Liver (tissue), 9 donors: ENCODE measurements around the gene ARHGAP27. TPM values are rescaled to one million over a fixed set of nuclear protein-coding genes. Genes with fewer than 3 reads are reported as not detected.

Experiments
- DNase-seq: peaks from one replicate; pipeline ENCODE4 v3.0.0-alpha.2; 2017; ENCODE audit warnings: low spot score
- H3K27ac ChIP-seq, 2 donors: one replicate each; pipeline ENCODE4 v1.7.0; 2013; ENCODE audit warnings: inconsistent platforms in 2 of 2, low read length in 2 of 2, control low read depth in 1 of 2, low read depth in 1 of 2, mild to moderate bottlenecking in 1 of 2
- H3K27me3 ChIP-seq, 4 donors: one replicate each; pipeline versions ENCODE4 v1.6.1 to v1.7.0; 2013; ENCODE audit warnings: low read length in 3 of 4, inconsistent platforms in 1 of 4, mild to moderate bottlenecking in 1 of 4, moderate library complexity in 1 of 4; ENCODE audit not compliant: control insufficient read depth in 4 of 4, insufficient read depth in 4 of 4
- H3K36me3 ChIP-seq, 4 donors: one replicate each; pipeline versions ENCODE4 v1.6.1 to v1.7.0; 2013; ENCODE audit warnings: low read length in 3 of 4, mild to moderate bottlenecking in 3 of 4, low read depth in 1 of 4, moderate library complexity in 1 of 4; ENCODE audit not compliant: control insufficient read depth in 4 of 4, insufficient read depth in 3 of 4
- H3K4me1 ChIP-seq, 4 donors: one replicate each; pipeline versions ENCODE4 v1.6.1 to v1.7.0; 2013; ENCODE audit warnings: low read length in 3 of 4, mild to moderate bottlenecking in 3 of 4, moderate library complexity in 1 of 4; ENCODE audit not compliant: control insufficient read depth in 4 of 4, insufficient read depth in 4 of 4
- H3K4me3 ChIP-seq, 3 donors: one replicate each; pipeline versions ENCODE4 v1.6.1 to v1.7.0; 2013; ENCODE audit warnings: low read length in 3 of 3, control low read depth in 1 of 3, low read depth in 1 of 3, mild to moderate bottlenecking in 1 of 3
- H3K9ac ChIP-seq, 2 donors: one replicate each; pipeline ENCODE4 v1.7.0; 2013; ENCODE audit warnings: low read length in 2 of 2, mild to moderate bottlenecking in 2 of 2, moderate library complexity in 2 of 2, control low read depth in 1 of 2, low read depth in 1 of 2
- H3K9me3 ChIP-seq, 4 donors: one replicate each; pipeline versions ENCODE4 v1.6.1 to v1.7.0; 2013; ENCODE audit warnings: low read length in 3 of 4; ENCODE audit not compliant: control insufficient read depth in 4 of 4
- ATF3 ChIP-seq: IDR thresholded peaks from 2 replicates; pipeline ENCODE4 v1.6.1; 2016; ENCODE audit warnings: antibody characterized with exemption
- EGR1 ChIP-seq, 2 donors: IDR thresholded peaks; 2 replicates each; pipeline ENCODE4 v1.6.1; 2016 to 2018; ENCODE audit warnings: antibody characterized with exemption in 2 of 2, low read depth in 2 of 2
- FOXA1 ChIP-seq: IDR thresholded peaks from 2 replicates; pipeline ENCODE4 v1.6.1; 2016; ENCODE audit warnings: antibody characterized with exemption
- FOXA2 ChIP-seq: IDR thresholded peaks from 2 replicates; pipeline ENCODE4 v1.6.1; 2016; ENCODE audit warnings: antibody characterized with exemption
- GABPA ChIP-seq, 2 donors: IDR thresholded peaks in 1 of 2; conservative IDR thresholded peaks in 1 of 2; 2 replicates each; pipeline ENCODE4 v1.6.1; 2016; ENCODE audit warnings: antibody characterized with exemption in 2 of 2, mild to moderate bottlenecking in 1 of 2, moderate library complexity in 1 of 2
- HNF4G ChIP-seq: IDR thresholded peaks from 2 replicates; pipeline ENCODE4 v1.6.1; 2016; ENCODE audit warnings: antibody characterized with exemption
- JUND ChIP-seq, 2 donors: IDR thresholded peaks; 2 replicates each; pipeline ENCODE4 v1.6.1; 2016; ENCODE audit warnings: antibody characterized with exemption in 2 of 2
- MAX ChIP-seq: IDR thresholded peaks from 2 replicates; pipeline ENCODE4 v1.6.1; 2016; ENCODE audit warnings: antibody characterized with exemption
- NR2F2 ChIP-seq: IDR thresholded peaks from 2 replicates; pipeline ENCODE4 v1.6.1; 2016; ENCODE audit warnings: antibody characterized with exemption
- RAD21 ChIP-seq, 2 donors: IDR thresholded peaks; 2 replicates each; pipeline ENCODE4 v1.6.1; 2016; ENCODE audit warnings: antibody characterized with exemption in 2 of 2, mild to moderate bottlenecking in 2 of 2
- REST ChIP-seq: IDR thresholded peaks from 2 replicates; pipeline ENCODE4 v1.6.1; 2016; ENCODE audit warnings: antibody characterized with exemption, mild to moderate bottlenecking
- RXRA ChIP-seq, 2 donors: IDR thresholded peaks; 2 replicates each; pipeline ENCODE4 v1.6.1; 2017 to 2018; ENCODE audit warnings: antibody characterized with exemption in 2 of 2, mild to moderate bottlenecking in 1 of 2
- SP1 ChIP-seq: IDR thresholded peaks from 2 replicates; pipeline ENCODE4 v1.6.1; 2018; ENCODE audit warnings: antibody characterized with exemption, mild to moderate bottlenecking
- YY1 ChIP-seq: IDR thresholded peaks from 2 replicates; pipeline ENCODE4 v1.6.1; 2016; ENCODE audit warnings: antibody characterized with exemption, mild to moderate bottlenecking
- WGBS: extraction: QIAGEN DNeasy Blood & Tissue Kit; methylation state at CpG from one replicate; pipeline ENCODE4 v1.1.7; 2013; 5-methylcytosine and 5-hydroxymethylcytosine counted together
- polyA plus RNA-seq, 2 donors: library from polyadenylated mRNA; stranded (reverse) in 1 of 2; unstranded in 1 of 2; fragments of 200-250 nt in 1 of 2; fragments of >200 nt in 1 of 2; fragmentation: Nextera tagmentation in 1 of 2; extraction: Ambion mirVana in 1 of 2; gene quantifications; one replicate each; pipeline versions ENCODE4 v1.2.1 to v1.2.3, GENCODE V29; 2013 to 2015
- total RNA-seq, 2 donors: library from RNA; depleted of rRNA; stranded (reverse); fragments of >200 nt; gene quantifications; one replicate each; pipeline ENCODE4 v1.2.3, GENCODE V29; 2014
- TF ChIP-seq, protein P1 (sequence below): IDR thresholded peaks from 2 replicates; pipeline ENCODE4 v1.6.1; 2016; ENCODE audit warnings: antibody characterized with exemption
- donor health status: healthy.
- donor health status: healthy.
- donor health status: healthy.
- donor health status: healthy.
- donor health status: healthy.

ARHGAP27 gene
- total and polyA plus RNA-seq, 4 donors = 1.8 to 10.9 (median 7.8) TPM

GRCh38 chr17:45440161-45440778 is 7.6 kb upstream of the ARHGAP27 start:
- Histone ChIP-seq H3K9ac (no peak overlapping the region), H3K27ac (no peak overlapping the region), H3K36me3 (peaks cover 0 to 16% (median 11%) of the 10 kb centered on the region in 4 donors), H3K9me3 (no peaks in the 10 kb centered on the region), H3K27me3 (no peaks in the 10 kb centered on the region), H3K4me3 (no peak overlapping the region), H3K4me1 (no peaks in the 10 kb centered on the region)
- no peak for TF ChIP-seq EGR1 (IDR thresholded peaks at IDR 0.05; ENCODE audit: low read depth in 2 of 2)
- TF ChIP-seq RAD21 (IDR thresholded peaks at IDR 0.05) = no peak
- TF ChIP-seq ATF3 = no peak
- no peak for TF ChIP-seq HNF4G
- no peak for TF ChIP-seq NR2F2
- no peak for DNase-seq
- WGBS = 72% methylated on average over 10 of the region's 10 CpGs

DNA sequence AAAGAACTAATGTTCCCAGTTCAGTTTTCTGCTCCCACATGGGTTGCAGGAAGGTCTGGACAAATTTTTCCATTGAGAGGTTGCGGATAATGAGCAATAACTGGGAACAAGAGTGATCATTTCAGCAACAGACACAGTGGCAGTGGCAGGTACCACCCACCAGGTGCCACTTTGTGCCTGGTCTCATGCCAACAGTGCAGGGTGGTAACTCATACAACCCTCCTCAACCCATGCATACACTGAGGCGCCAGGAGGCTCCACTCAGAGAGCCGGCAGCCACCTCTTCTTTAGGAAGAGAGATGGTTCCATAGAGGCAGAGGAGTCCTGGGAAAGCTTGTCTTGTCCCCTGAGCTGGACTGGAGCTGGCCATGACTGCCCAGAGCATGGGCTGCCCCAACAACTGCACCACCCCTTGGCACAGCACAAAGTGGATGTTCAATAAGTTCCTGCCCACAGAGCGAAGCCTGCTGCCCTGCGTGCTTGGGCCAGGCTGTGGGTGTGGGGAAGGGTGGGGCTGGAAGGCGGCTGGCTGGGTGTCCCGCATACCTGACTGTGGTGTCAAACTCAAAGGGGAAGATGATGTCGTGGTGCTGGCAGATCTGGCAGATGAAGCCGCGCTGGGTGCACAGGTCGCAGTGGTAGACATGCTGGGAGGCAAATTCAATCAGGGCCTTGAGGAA is 6.4 kb upstream of the ARHGAP27 start:
- no peak overlapping the region for H3K27ac ChIP-seq
- no peaks in the 10 kb centered on the region for H3K9me3 ChIP-seq
- no peaks in the 10 kb centered on the region for H3K27me3 ChIP-seq
- WGBS = 94% methylated on average over 11 of the region's 11 CpGs
- TF ChIP-seq REST = no peak
- TF ChIP-seq MAX = no peak
- TF ChIP-seq NR2F2 = no peak
- TF ChIP-seq ATF3 = no peak
- H3K36me3 ChIP-seq = peaks cover 0 to 16% (median 8%) of the 10 kb centered on the region in 4 donors
- no peak for DNase-seq
- no peak overlapping the region for H3K9ac ChIP-seq
- no peak overlapping the region for H3K4me3 ChIP-seq
- no peaks in the 10 kb centered on the region for H3K4me1 ChIP-seq

DNA sequence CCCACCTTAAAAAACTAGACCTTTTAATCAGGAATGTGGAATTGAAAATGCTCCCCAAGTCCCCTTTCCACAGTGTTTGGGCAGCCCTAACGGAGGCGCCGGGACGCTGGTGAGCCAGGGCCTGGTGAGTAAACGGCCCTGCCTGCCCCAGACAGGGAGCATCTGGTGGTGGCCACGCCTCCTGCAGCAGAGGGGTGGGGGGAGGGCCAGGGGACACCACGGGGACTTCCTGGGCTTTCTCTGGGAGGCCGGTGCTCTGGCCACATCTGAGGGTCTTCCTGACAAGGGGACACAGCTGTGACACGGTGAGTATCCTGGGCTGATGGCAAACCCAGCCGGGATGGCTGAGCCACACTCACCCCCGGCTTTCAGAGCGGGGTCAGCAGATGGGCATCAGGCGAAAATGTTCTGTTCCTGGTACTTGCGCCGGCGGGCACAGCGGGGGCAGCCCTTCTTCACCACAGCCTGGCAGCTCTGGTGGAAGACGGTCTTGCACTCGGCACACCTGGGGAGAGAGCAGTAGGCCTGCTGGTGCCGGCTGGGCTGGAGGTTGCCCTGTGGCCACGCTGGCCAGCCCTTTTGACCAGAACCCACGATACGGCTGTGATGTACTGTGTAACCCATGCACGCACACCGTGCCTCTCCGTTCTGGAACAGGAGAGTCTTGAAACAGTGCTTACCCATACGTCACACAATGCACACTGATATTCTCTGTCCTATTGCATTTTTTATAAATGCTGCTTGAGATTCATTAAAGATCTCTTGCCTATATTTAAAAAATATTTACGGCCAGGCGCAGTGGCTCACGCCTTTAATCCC is 5.0 kb upstream of the ARHGAP27 start:
- Histone ChIP-seq H3K9me3 (no peaks in the 10 kb centered on the region), H3K4me1 (peaks cover 0 to 4% (median 1%) of the 10 kb centered on the region in 4 donors), H3K4me3 (no peak overlapping the region), H3K36me3 (peaks cover 0 to 16% (median 8%) of the 10 kb centered on the region in 4 donors), H3K27me3 (no peaks in the 10 kb centered on the region), H3K9ac (no peak overlapping the region), H3K27ac (no peak overlapping the region)
- whole genome bisulfite sequencing = 92% methylated on average over 30 of the region's 30 CpGs
- DNase-seq = no peak
- no peak for TF ChIP-seq MAX
- no peak for TF ChIP-seq FOXA1
- TF ChIP-seq SP1 = no peak
- TF ChIP-seq FOXA2 = no peak
- TF ChIP-seq JUND (IDR thresholded peaks at IDR 0.05) = no peak
- TF ChIP-seq NR2F2 = no peak
- no peak for TF ChIP-seq YY1
- no peak for TF ChIP-seq RAD21 (IDR thresholded peaks at IDR 0.05)
- no peak for TF ChIP-seq RXRA (IDR thresholded peaks at IDR 0.05)
- TF ChIP-seq, protein P1, sequence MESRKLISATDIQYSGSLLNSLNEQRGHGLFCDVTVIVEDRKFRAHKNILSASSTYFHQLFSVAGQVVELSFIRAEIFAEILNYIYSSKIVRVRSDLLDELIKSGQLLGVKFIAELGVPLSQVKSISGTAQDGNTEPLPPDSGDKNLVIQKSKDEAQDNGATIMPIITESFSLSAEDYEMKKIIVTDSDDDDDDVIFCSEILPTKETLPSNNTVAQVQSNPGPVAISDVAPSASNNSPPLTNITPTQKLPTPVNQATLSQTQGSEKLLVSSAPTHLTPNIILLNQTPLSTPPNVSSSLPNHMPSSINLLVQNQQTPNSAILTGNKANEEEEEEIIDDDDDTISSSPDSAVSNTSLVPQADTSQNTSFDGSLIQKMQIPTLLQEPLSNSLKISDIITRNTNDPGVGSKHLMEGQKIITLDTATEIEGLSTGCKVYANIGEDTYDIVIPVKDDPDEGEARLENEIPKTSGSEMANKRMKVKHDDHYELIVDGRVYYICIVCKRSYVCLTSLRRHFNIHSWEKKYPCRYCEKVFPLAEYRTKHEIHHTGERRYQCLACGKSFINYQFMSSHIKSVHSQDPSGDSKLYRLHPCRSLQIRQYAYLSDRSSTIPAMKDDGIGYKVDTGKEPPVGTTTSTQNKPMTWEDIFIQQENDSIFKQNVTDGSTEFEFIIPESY = no peak
- TF ChIP-seq HNF4G = no peak
- no peak for TF ChIP-seq GABPA (IDR thresholded peaks at IDR 0.05 in 1 of 2, conservative IDR thresholded peaks at IDR 0.05 in 1 of 2)
